ENCODE data around the gene TAF13.

GRCh38 chr1:109067883-109068282, 7.9 kb downstream of the TAF13 start:
- TF ChIP-seq CTCF (IDR thresholded peaks at IDR 0.05; ENCODE audit: poor library complexity, severe bottlenecking): no peak
- no peak for TF ChIP-seq POLR2AphosphoS5 (IDR thresholded peaks at IDR 0.05)
- TF ChIP-seq REST (IDR thresholded peaks at IDR 0.05; ENCODE audit: borderline replicate concordance): no peak
- no peak for TF ChIP-seq EP300 (conservative IDR thresholded peaks at IDR 0.05; ENCODE audit: poor library complexity, severe bottlenecking)
- no peak for TF ChIP-seq EZH2 (IDR thresholded peaks at IDR 0.05; ENCODE audit: borderline replicate concordance, insufficient read depth, low read length, poor library complexity, severe bottlenecking)
- no peak for TF ChIP-seq SMC3 (conservative IDR thresholded peaks at IDR 0.05; ENCODE audit: poor library complexity)
- TF ChIP-seq RAD21 (conservative IDR thresholded peaks at IDR 0.05): no peak
- TF ChIP-seq TAF1 (IDR thresholded peaks at IDR 0.05; ENCODE audit: low read depth): no peak

Data from neural cell (in vitro differentiated cells).